CD4-positive, CD25-positive, alpha-beta regulatory T cell (primary cell): ENCODE results near the gene FAM168A. TPM values are rescaled to one million over a fixed set of nuclear protein-coding genes. Genes with fewer than 3 reads are reported as not detected.

Experiments used
- ATAC-seq, 2 donors: fragments of 150-1000 bp; cut with Tn5 transposase; one replicate each; pipeline ENCODE4 v1.10.0; 2021; ENCODE audit warnings: low read depth in 2 of 2, moderate number of reproducible peaks in 2 of 2, moderate library complexity in 1 of 2
- DNase-seq, 3 donors: peaks; one replicate each; pipeline versions ENCODE4 v3.0.0 to v3.0.0-alpha.2; 2012 to 2022; ENCODE audit warnings: mixed read lengths in 1 of 3
- H3K27ac ChIP-seq: one replicate; pipeline ENCODE4 v1.7.0; 2013; ENCODE audit warnings: mild to moderate bottlenecking, low read length; ENCODE audit not compliant: insufficient read depth, poor library complexity, severe bottlenecking
- H3K27me3 ChIP-seq: one replicate; pipeline ENCODE4 v1.7.0; 2013; ENCODE audit warnings: low read length; ENCODE audit not compliant: control insufficient read depth, insufficient read depth
- H3K36me3 ChIP-seq: one replicate; pipeline ENCODE4 v1.7.0; 2013; ENCODE audit warnings: mild to moderate bottlenecking, low read length, moderate library complexity; ENCODE audit not compliant: control insufficient read depth, insufficient read depth
- H3K4me1 ChIP-seq: 2 replicates; pipeline ENCODE4 v1.7.0; 2013; ENCODE audit warnings: mild to moderate bottlenecking, low read length; ENCODE audit not compliant: insufficient read depth, control insufficient read depth, poor library complexity, severe bottlenecking
- H3K4me3 ChIP-seq: one replicate; pipeline ENCODE4 v1.7.0; 2013; ENCODE audit warnings: low read depth, mild to moderate bottlenecking, low read length, moderate library complexity
- H3K9me3 ChIP-seq, 2 experiments: 1 replicate in 1 of 2; 2 replicates in 1 of 2; pipeline ENCODE4 v1.7.0; 2013; ENCODE audit warnings: low read length in 2 of 2, mild to moderate bottlenecking in 1 of 2, moderate library complexity in 1 of 2; ENCODE audit not compliant: control insufficient read depth in 2 of 2
- H3K27ac Mint-ChIP-seq, 3 donors: one replicate each; pipeline ENCODE4 v1.8.0; 2020 to 2022; ENCODE audit warnings: mild to moderate bottlenecking in 3 of 3, mixed read lengths in 3 of 3, moderate library complexity in 2 of 3
- H3K27me3 Mint-ChIP-seq: one replicate; pipeline ENCODE4 v1.8.0; 2022; ENCODE audit warnings: mild to moderate bottlenecking, mixed read lengths
- H3K36me3 Mint-ChIP-seq: one replicate; pipeline ENCODE4 v1.8.0; 2020; ENCODE audit warnings: mixed read lengths
- H3K4me1 Mint-ChIP-seq, 4 donors: one replicate each; pipeline ENCODE4 v1.8.0; 2020 to 2022; ENCODE audit warnings: mixed read lengths in 4 of 4, mild to moderate bottlenecking in 1 of 4
- H3K4me3 Mint-ChIP-seq, 4 donors: one replicate each; pipeline ENCODE4 v1.8.0; 2020 to 2022; ENCODE audit warnings: mild to moderate bottlenecking in 4 of 4, mixed read lengths in 4 of 4, moderate library complexity in 3 of 4
- H3K9me3 Mint-ChIP-seq, 7 donors: one replicate each; pipeline ENCODE4 v1.8.0; 2020 to 2022; ENCODE audit warnings: mixed read lengths in 7 of 7, mild to moderate bottlenecking in 3 of 7, moderate library complexity in 2 of 7
- polyA plus RNA-seq, 4 donors: library from polyadenylated mRNA; unstranded; fragments of 300-500 nt; fragmentation: Illumina TruSeq; gene quantifications; one replicate each; pipeline ENCODE4 v1.2.3, GENCODE V29; 2021
- total RNA-seq: library from RNA; stranded (reverse); gene quantifications from one replicate; pipeline ENCODE4 v1.2.3, GENCODE V29; 2022

FAM168A gene
- total and polyA plus RNA-seq, 5 donors from 2014 or later = 1.5 to 21.3 (median 3.0) TPM

DNA sequence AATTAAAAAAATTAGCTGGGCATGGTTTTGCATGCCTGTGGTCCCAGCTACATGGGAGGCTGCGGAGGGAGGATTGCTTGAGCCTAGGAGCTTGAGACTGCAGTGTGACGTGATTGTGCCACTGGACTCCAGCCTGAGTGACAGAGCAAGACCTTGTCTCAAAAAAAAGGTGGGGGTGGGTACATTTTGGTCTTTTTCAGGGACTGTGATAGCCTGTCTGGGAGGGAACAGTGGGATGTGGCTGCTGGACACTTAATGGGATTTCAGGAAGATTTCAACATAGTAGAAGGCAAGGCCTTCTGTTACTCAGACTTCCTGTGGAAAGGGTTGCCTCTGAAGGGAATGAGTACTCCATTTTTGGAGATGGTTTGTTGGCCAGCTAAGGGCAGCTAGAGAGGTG, 181.1 kb downstream of the FAM168A start:
- no peak for ATAC-seq
- Histone ChIP-seq H3K27ac (no peak overlapping the region), H3K27me3 (no peaks in the 10 kb centered on the region), H3K4me3 (no peak overlapping the region), H3K36me3 (peaks cover 7% of the 10 kb centered on the region), H3K4me1 (no peaks in the 10 kb centered on the region), H3K9me3 (no peaks in the 10 kb centered on the region)
- Mint-ChIP-seq H3K36me3 (peaks cover 23% of the 10 kb centered on the region), H3K4me1 (peaks cover 2 to 8% (median 5%) of the 10 kb centered on the region in 4 donors), H3K4me3 (no peak overlapping the region), H3K9me3 (no peaks in the 10 kb centered on the region), H3K27me3 (no peaks in the 10 kb centered on the region), H3K27ac (no peak overlapping the region)
- no peak for DNase-seq

DNA sequence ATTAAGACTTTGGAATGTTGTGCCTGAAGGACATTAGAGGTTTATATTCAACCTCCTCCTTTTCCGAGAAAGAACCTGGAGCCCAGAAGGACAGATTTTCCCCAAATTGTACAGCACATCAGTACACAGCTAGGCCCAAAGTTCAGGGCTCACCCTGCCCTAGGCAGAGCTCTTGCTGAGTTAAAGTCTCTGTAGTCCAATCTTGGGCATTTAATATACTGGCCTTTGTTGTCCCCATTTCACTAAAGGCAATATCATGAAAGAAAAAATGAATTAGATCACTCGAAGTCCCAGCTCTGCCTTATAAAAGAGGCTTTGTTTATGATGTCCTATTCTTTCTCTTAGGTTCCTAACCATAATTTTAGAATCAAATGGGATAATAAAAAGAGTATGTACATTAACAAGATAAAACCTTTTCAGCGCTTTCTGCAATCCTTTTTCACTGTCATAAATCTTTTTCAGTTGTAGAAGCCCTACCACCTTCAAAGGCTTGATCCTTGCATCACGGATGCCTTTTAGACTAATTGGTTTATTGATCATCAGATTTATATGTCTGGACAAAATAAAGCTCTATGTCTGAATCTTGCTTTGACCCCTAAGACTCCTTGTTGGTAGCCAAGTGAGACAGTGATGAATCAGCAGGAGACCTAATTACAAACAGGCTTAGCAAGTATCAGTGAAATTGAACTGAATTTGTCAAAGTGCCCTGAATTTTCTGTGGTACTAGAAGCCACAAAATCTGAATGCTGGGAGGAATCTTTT, 181.9 kb downstream of the FAM168A start:
- DNase-seq = no peak
- Histone ChIP-seq H3K4me1 (no peaks in the 10 kb centered on the region), H3K27ac (no peak overlapping the region), H3K27me3 (no peaks in the 10 kb centered on the region), H3K4me3 (no peak overlapping the region), H3K36me3 (peaks cover 7% of the 10 kb centered on the region), H3K9me3 (no peaks in the 10 kb centered on the region)
- ATAC-seq = no peak
- peaks cover 2 to 8% (median 5%) of the 10 kb centered on the region in 4 donors for H3K4me1 Mint-ChIP-seq
- no peak overlapping the region for H3K27ac Mint-ChIP-seq
- no peaks in the 10 kb centered on the region for H3K9me3 Mint-ChIP-seq
- no peaks in the 10 kb centered on the region for H3K27me3 Mint-ChIP-seq
- H3K36me3 Mint-ChIP-seq = peaks cover 25% of the 10 kb centered on the region
- H3K4me3 Mint-ChIP-seq = no peak overlapping the region

DNA sequence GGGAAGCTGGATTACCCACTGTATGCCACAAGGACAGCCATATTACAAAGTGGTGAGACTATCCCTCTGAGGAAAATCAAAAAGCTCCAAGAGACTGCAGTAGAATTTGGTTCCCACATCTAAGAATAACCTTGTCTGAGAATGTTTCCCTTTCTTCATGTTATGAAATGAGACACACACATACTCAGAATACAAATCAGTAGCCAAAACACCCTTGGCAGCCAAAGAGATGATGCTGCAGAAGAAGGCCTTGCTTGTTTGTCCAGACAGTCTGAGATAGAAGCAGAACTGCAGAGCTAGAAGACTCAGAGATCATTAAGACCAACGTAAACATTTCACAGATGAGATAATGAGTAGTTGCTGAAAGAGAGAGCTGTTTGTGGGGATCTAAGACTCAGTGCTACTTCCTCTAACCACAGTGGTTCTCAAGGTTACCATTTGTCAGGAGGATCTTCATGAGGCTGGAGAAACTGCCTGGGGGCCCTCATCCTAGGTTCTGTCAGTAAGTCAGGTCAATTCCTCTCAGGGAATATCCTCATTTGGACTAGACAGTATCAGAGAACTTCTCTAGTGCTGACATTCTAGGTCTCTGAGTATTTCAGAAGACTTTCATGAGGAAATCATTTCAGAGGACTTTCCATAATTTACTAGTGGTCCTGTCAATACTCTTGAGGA, 182.8 kb downstream of the FAM168A start:
- no peak for ATAC-seq
- H3K36me3 ChIP-seq = peaks cover 7% of the 10 kb centered on the region
- H3K4me1 ChIP-seq = no peaks in the 10 kb centered on the region
- Mint-ChIP-seq H3K4me1 (peaks cover 2 to 8% (median 5%) of the 10 kb centered on the region in 4 donors), H3K27ac (peak overlapping the region in 1 of 3 donors; percentile 17), H3K27me3 (no peaks in the 10 kb centered on the region), H3K36me3 (peaks cover 26% of the 10 kb centered on the region), H3K9me3 (no peaks in the 10 kb centered on the region), H3K4me3 (no peak overlapping the region)
- no peaks in the 10 kb centered on the region for H3K9me3 ChIP-seq
- peak in 1 of 3 donors; percentile 12 for DNase-seq
- H3K27ac ChIP-seq = no peak overlapping the region
- no peak overlapping the region for H3K4me3 ChIP-seq
- H3K27me3 ChIP-seq = no peaks in the 10 kb centered on the region

GRCh38 chr11:73413256-73413655, 184.7 kb downstream of the FAM168A start:
- no peak overlapping the region for H3K27ac ChIP-seq
- no peaks in the 10 kb centered on the region for H3K27me3 Mint-ChIP-seq
- no peak overlapping the region for H3K4me3 ChIP-seq
- no peak for ATAC-seq
- H3K27ac Mint-ChIP-seq = no peak overlapping the region
- DNase-seq = no peak
- H3K27me3 ChIP-seq = no peaks in the 10 kb centered on the region
- peaks cover 31% of the 10 kb centered on the region for H3K36me3 Mint-ChIP-seq
- no peaks in the 10 kb centered on the region for H3K9me3 ChIP-seq
- peaks cover 15% of the 10 kb centered on the region for H3K36me3 ChIP-seq
- H3K9me3 Mint-ChIP-seq = no peaks in the 10 kb centered on the region
- H3K4me1 ChIP-seq = no peaks in the 10 kb centered on the region
- H3K4me3 Mint-ChIP-seq = no peak overlapping the region
- H3K4me1 Mint-ChIP-seq = peaks cover 2 to 8% (median 5%) of the 10 kb centered on the region in 4 donors

- no peak for ATAC-seq
- peaks cover 13% of the 10 kb centered on the region for H3K36me3 ChIP-seq
- H3K36me3 Mint-ChIP-seq = peaks cover 33% of the 10 kb centered on the region
Observed at GRCh38 chr11:73412308-73412707, 185.6 kb downstream of the FAM168A start.

GRCh38 chr11:73411031-73411430, 186.9 kb downstream of the FAM168A start:
- Histone ChIP-seq H3K4me1 (no peaks in the 10 kb centered on the region), H3K9me3 (no peaks in the 10 kb centered on the region), H3K27me3 (no peaks in the 10 kb centered on the region), H3K4me3 (no peak overlapping the region), H3K36me3 (peaks cover 19% of the 10 kb centered on the region), H3K27ac (no peak overlapping the region)
- H3K27me3 Mint-ChIP-seq = no peaks in the 10 kb centered on the region
- ATAC-seq = no peak
- no peak overlapping the region for H3K4me3 Mint-ChIP-seq
- no peak for DNase-seq
- peaks cover 2 to 7% (median 4%) of the 10 kb centered on the region in 4 donors for H3K4me1 Mint-ChIP-seq
- H3K36me3 Mint-ChIP-seq = peaks cover 29% of the 10 kb centered on the region
- H3K9me3 Mint-ChIP-seq = no peaks in the 10 kb centered on the region
- no peak overlapping the region for H3K27ac Mint-ChIP-seq

More at GRCh38 chr11:73412308-73412707, 185.6 kb downstream of the FAM168A start:
- no peaks in the 10 kb centered on the region for H3K9me3 Mint-ChIP-seq
- H3K27me3 Mint-ChIP-seq = no peaks in the 10 kb centered on the region
- no peak overlapping the region for H3K4me3 Mint-ChIP-seq
- H3K27ac Mint-ChIP-seq = peak overlapping the region in 2 of 3 donors; percentile 44 to 70
- H3K4me3 ChIP-seq = no peak overlapping the region
- no peak for DNase-seq
- no peaks in the 10 kb centered on the region for H3K9me3 ChIP-seq
- no peaks in the 10 kb centered on the region for H3K27me3 ChIP-seq
- no peak overlapping the region for H3K27ac ChIP-seq
- H3K4me1 Mint-ChIP-seq = peaks cover 2 to 8% (median 5%) of the 10 kb centered on the region in 4 donors
- no peaks in the 10 kb centered on the region for H3K4me1 ChIP-seq

- H3K36me3 Mint-ChIP-seq = peaks cover 29% of the 10 kb centered on the region
- no peak overlapping the region for H3K4me3 Mint-ChIP-seq
- Histone ChIP-seq H3K27me3 (no peaks in the 10 kb centered on the region), H3K9me3 (no peaks in the 10 kb centered on the region), H3K36me3 (peaks cover 20% of the 10 kb centered on the region), H3K4me1 (no peaks in the 10 kb centered on the region), H3K27ac (no peak overlapping the region), H3K4me3 (no peak overlapping the region)
- H3K27ac Mint-ChIP-seq = no peak overlapping the region
- H3K9me3 Mint-ChIP-seq = no peaks in the 10 kb centered on the region
- ATAC-seq = no peak
- H3K27me3 Mint-ChIP-seq = no peaks in the 10 kb centered on the region
- no peak for DNase-seq
- peaks cover 2 to 7% (median 3%) of the 10 kb centered on the region in 4 donors for H3K4me1 Mint-ChIP-seq
Observed at GRCh38 chr11:73410627-73411026, 187.3 kb downstream of the FAM168A start.
